HepG2 (cell line): ENCODE results near the gene CHD9. TPM values are rescaled to one million over a fixed set of nuclear protein-coding genes. Genes with fewer than 3 reads are reported as not detected.
A peak's percentile ranks its signal among the peaks of the same experiment; 100 is the strongest.

Experiments
- ARNT2 ChIP-seq: sonication (generic); formaldehyde crosslinking; IDR thresholded peaks from 2 replicates; pipeline ENCODE4 v1.8.0; 2022; ENCODE audit warnings: mild to moderate bottlenecking, low read depth, missing genetic modification reagents, moderate library complexity
- CCAR2 ChIP-seq: fragments of 200-400 bp; formaldehyde crosslinking; optimal IDR thresholded peaks from 2 replicates; pipeline ENCODE3; 2018; ENCODE audit warnings: low read depth, mild to moderate bottlenecking, low read length, moderate library complexity
- EZH2 ChIP-seq: conservative IDR thresholded peaks from 2 replicates; pipeline ENCODE4 v1.6.1; 2012; ENCODE audit warnings: mild to moderate bottlenecking, low read depth, low read length, moderate library complexity
- FOXA3 ChIP-seq: IDR thresholded peaks from 2 replicates; pipeline ENCODE4 v1.6.1; 2016; ENCODE audit warnings: missing genetic modification reagents, missing compliant biosample characterization
- GABPA ChIP-seq, 2 experiments: IDR thresholded peaks; 2 replicates each; pipeline ENCODE4 v1.6.1; 2011 to 2016; ENCODE audit warnings: low read depth in 2 of 2, low read length in 1 of 2, missing biosample characterization in 1 of 2, missing genetic modification characterization in 1 of 2
- HMGXB3 ChIP-seq: sonication (generic); formaldehyde crosslinking; IDR thresholded peaks from 2 replicates; pipeline ENCODE4 v1.4.0; 2020; ENCODE audit warnings: missing genetic modification reagents, borderline replicate concordance
- IRF9 ChIP-seq: sonication (generic); formaldehyde crosslinking; IDR thresholded peaks from 2 replicates; pipeline ENCODE4 v1.8.0; 2022; ENCODE audit warnings: missing genetic modification reagents, mild to moderate bottlenecking, borderline replicate concordance
- MYNN ChIP-seq: sonication (generic); formaldehyde crosslinking; IDR thresholded peaks from 2 replicates; pipeline ENCODE4 v1.4.0; 2020; ENCODE audit warnings: mild to moderate bottlenecking, low read depth, missing genetic modification reagents
- NAIF1 ChIP-seq: sonication (generic); formaldehyde crosslinking; IDR thresholded peaks from 2 replicates; pipeline ENCODE4 v1.5.0; 2020; ENCODE audit warnings: mild to moderate bottlenecking, missing genetic modification reagents, borderline replicate concordance
- NFYC ChIP-seq: IDR thresholded peaks from 2 replicates; pipeline ENCODE4 v1.6.1; 2016; ENCODE audit warnings: missing genetic modification reagents, missing compliant biosample characterization
- RAD51 ChIP-seq: fragments of 450-650 bp; IDR thresholded peaks from 2 replicates; pipeline ENCODE4 v1.6.1; 2016; ENCODE audit warnings: borderline replicate concordance
- RNF219 ChIP-seq: sonication (generic); formaldehyde crosslinking; IDR thresholded peaks from 2 replicates; pipeline ENCODE4 v1.5.0; 2020; ENCODE audit warnings: mild to moderate bottlenecking, missing genetic modification reagents
- ZBED4 ChIP-seq: sonication (generic); formaldehyde crosslinking; IDR thresholded peaks from 2 replicates; pipeline ENCODE4 v1.4.0; 2020; ENCODE audit warnings: missing genetic modification reagents, borderline replicate concordance
- ZNF256 ChIP-seq: sonication (generic); formaldehyde crosslinking; conservative IDR thresholded peaks from 2 replicates; pipeline ENCODE4 v1.4.0; 2020; ENCODE audit warnings: missing genetic modification reagents
- ZNF496 ChIP-seq: sonication (generic); formaldehyde crosslinking; IDR thresholded peaks from 2 replicates; pipeline ENCODE4 v1.8.1; 2023; ENCODE audit warnings: mild to moderate bottlenecking, moderate library complexity, missing genetic modification reagents; ENCODE audit not compliant: insufficient replicate concordance
- ZSCAN21 ChIP-seq: sonication (generic); formaldehyde crosslinking; IDR thresholded peaks from 2 replicates; pipeline ENCODE4 v1.8.0; 2022; ENCODE audit warnings: mild to moderate bottlenecking, missing genetic modification reagents, moderate library complexity, borderline replicate concordance
- polyA plus RNA-seq, 8 experiments: library from polyadenylated mRNA; depleted of rRNA in 3 of 8; stranded (reverse) in 7 of 8; unstranded in 1 of 8; fragments of >200 nt; fragmentation: Illumina TruSeq in 4 of 8; extraction: Trizol in 4 of 8; gene quantifications; 2 replicates each; pipeline versions ENCODE4 v1.2.1 to v1.2.3, GENCODE V29; 2011 to 2016; ENCODE audit warnings: low read depth in 4 of 8, missing spikeins in 1 of 8, mixed read lengths in 1 of 8; ENCODE audit not compliant: insufficient read depth in 1 of 8
- total RNA-seq, 5 experiments: library from RNA; depleted of rRNA; stranded (reverse); fragments of >200 nt; fragmentation: Illumina TruSeq; extraction: Trizol; gene quantifications; 2 replicates each; pipeline ENCODE4 v1.2.3, GENCODE V29; 2016; ENCODE audit warnings: low read depth in 1 of 5

Gene CHD9
- total and polyA plus RNA-seq, 2 of the 13 experiments (the other 11 are each of a cell fraction or from before 2014, with no cell fraction given), result 23.4 to 27.7 TPM

- no peak for TF ChIP-seq ZBED4 (CRISPR knock-in tag)
- no peak for TF ChIP-seq ARNT2 (CRISPR knock-in tag)
- no peak for TF ChIP-seq HMGXB3
- TF ChIP-seq FOXA3, result peak; percentile 24; the same call in 1 of the 2 replicates
- no peak for TF ChIP-seq NFYC (CRISPR knock-in tag)
- no peak for TF ChIP-seq ZSCAN21 (CRISPR knock-in tag)
- no peak for TF ChIP-seq NAIF1 (CRISPR knock-in tag)
- no peak for TF ChIP-seq ZNF496
- TF ChIP-seq CCAR2, result no peak
- no peak for TF ChIP-seq RAD51
- TF ChIP-seq IRF9 (CRISPR knock-in tag), result no peak
- no peak for TF ChIP-seq MYNN (CRISPR knock-in tag)
- no peak for TF ChIP-seq GABPA (IDR thresholded peaks at IDR 0.05; ENCODE audit: low read depth, low read length)
- 0 out of 2 replicates have a peak, but pooled peaks have one; percentile 12 for TF ChIP-seq GABPA (CRISPR knock-in tag; IDR thresholded peaks at IDR 0.05; ENCODE audit: low read depth)
- no peak for TF ChIP-seq EZH2
- no peak for TF ChIP-seq ZNF256 (CRISPR knock-in tag)
- no peak for TF ChIP-seq RNF219
Measured at GRCh38 chr16:53207810-53208752, 153.3 kb downstream of the CHD9 start (continued).
